CD8-positive, alpha-beta memory T cell (primary cell): ENCODE results near the gene RGPD6. TPM values are rescaled to one million over a fixed set of nuclear protein-coding genes. Genes with fewer than 3 reads are reported as not detected.
"Not testable (repeated sequence)": the region's sequence is repeated elsewhere in the genome, so short reads cannot be mapped to it uniquely, and the experiment has no call there.

Experiments used
- CTCF ChIA-PET: fragments of 350-600 bp; sonication (Branson Sonifier 250); formaldehyde crosslinking; loops from one replicate; lab custom pipeline; 2021; ENCODE audit warnings: antibody characterized with exemption; lab: Charles Lee
- POLR2A ChIA-PET: fragments of 350-600 bp; sonication (Branson Sonifier 250); formaldehyde crosslinking; loops from one replicate; lab custom pipeline; 2021; ENCODE audit warnings: antibody characterized with exemption; lab: Charles Lee
- DNase-seq, 5 donors: peaks; one replicate each; pipeline versions ENCODE4 v3.0.0 to v3.0.0-alpha.2; 2020 to 2022; ENCODE audit warnings: mixed read lengths in 1 of 5
- H3K27ac ChIP-seq: one replicate; pipeline ENCODE4 v1.7.0; 2013; ENCODE audit warnings: low read depth, mild to moderate bottlenecking, low read length, moderate library complexity
- H3K27me3 ChIP-seq: 2 replicates; pipeline ENCODE4 v1.7.0; 2013; ENCODE audit warnings: low read length, mild to moderate bottlenecking; ENCODE audit not compliant: insufficient read depth, poor library complexity, severe bottlenecking
- H3K36me3 ChIP-seq: 2 replicates; pipeline ENCODE4 v1.7.0; 2013; ENCODE audit warnings: mild to moderate bottlenecking, low read length, moderate library complexity; ENCODE audit not compliant: insufficient read depth
- H3K4me1 ChIP-seq: 2 replicates; pipeline ENCODE4 v1.7.0; 2013; ENCODE audit warnings: mild to moderate bottlenecking, low read length, moderate library complexity; ENCODE audit not compliant: insufficient read depth
- H3K4me3 ChIP-seq: 2 replicates; pipeline ENCODE4 v1.7.0; 2013; ENCODE audit warnings: mild to moderate bottlenecking, low read length
- H3K9me3 ChIP-seq: 2 replicates; pipeline ENCODE4 v1.7.0; 2013; ENCODE audit warnings: mild to moderate bottlenecking, low read length
- H3K27ac Mint-ChIP-seq, 8 donors: one replicate each; pipeline ENCODE4 v1.8.0; 2020 to 2021; ENCODE audit warnings: mixed read lengths in 8 of 8, mild to moderate bottlenecking in 6 of 8, inconsistent platforms in 3 of 8, moderate library complexity in 3 of 8
- H3K27me3 Mint-ChIP-seq, 2 donors: one replicate each; pipeline ENCODE4 v1.8.0; 2020 to 2021; ENCODE audit warnings: mixed read lengths in 2 of 2, mild to moderate bottlenecking in 1 of 2, moderate library complexity in 1 of 2
- H3K36me3 Mint-ChIP-seq, 3 donors: one replicate each; pipeline ENCODE4 v1.8.0; 2020 to 2021; ENCODE audit warnings: mixed read lengths in 3 of 3, inconsistent platforms in 1 of 3, mild to moderate bottlenecking in 1 of 3
- H3K4me1 Mint-ChIP-seq, 3 donors: one replicate each; pipeline ENCODE4 v1.8.0; 2020 to 2021; ENCODE audit warnings: mixed read lengths in 3 of 3, inconsistent platforms in 1 of 3, mild to moderate bottlenecking in 1 of 3
- H3K4me3 Mint-ChIP-seq, 7 donors: one replicate each; pipeline ENCODE4 v1.8.0; 2020 to 2021; ENCODE audit warnings: mixed read lengths in 7 of 7, mild to moderate bottlenecking in 6 of 7, moderate library complexity in 4 of 7, inconsistent platforms in 2 of 7
- H3K9me3 Mint-ChIP-seq, 5 donors: one replicate each; pipeline ENCODE4 v1.8.0; 2020 to 2022; ENCODE audit warnings: mixed read lengths in 5 of 5, mild to moderate bottlenecking in 3 of 5, moderate library complexity in 2 of 5, inconsistent platforms in 1 of 5
- polyA plus RNA-seq: library from polyadenylated mRNA; unstranded; fragments of 300-500 nt; fragmentation: Illumina TruSeq; gene quantifications from one replicate; pipeline ENCODE4 v1.2.3, GENCODE V29; 2021
- total RNA-seq, 2 experiments: library from RNA; stranded (reverse); gene quantifications; one replicate each; pipeline ENCODE4 v1.2.3, GENCODE V29; 2021

RGPD6 gene
- total and polyA plus RNA-seq, 3 experiments from 2014 or later = 2.8 to 17.4 (median 9.7) TPM

DNA sequence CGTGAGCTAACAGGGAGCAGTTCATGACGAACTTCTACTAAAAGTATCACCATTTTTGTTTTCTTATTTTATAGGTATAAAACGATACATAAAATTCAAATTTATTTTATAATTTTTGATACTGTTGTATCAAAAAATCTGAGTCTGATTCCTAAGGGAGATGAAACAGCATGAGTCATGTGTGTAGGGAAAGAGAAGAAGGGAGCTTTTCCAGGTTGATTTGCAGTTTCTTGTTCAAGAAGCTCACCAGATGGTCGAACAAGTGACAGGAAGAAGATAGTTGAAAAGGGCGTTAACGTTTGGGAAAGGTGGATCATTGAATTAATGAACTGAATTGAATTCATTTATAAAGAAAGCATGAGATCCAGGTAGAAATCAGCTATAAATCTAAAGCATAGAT is 81.0 kb downstream of the RGPD6 start:
- H3K27ac ChIP-seq, POLR2A ChIA-PET, H3K4me3 ChIP-seq, H3K4me1 Mint-ChIP-seq, H3K9me3 Mint-ChIP-seq, H3K27ac Mint-ChIP-seq, H3K27me3 Mint-ChIP-seq, H3K36me3 ChIP-seq, H3K4me1 ChIP-seq, H3K27me3 ChIP-seq, DNase-seq, H3K36me3 Mint-ChIP-seq, H3K9me3 ChIP-seq, H3K4me3 Mint-ChIP-seq, CTCF ChIA-PET: not testable (repeated sequence)

GRCh38 chr2:110494488-110494887 is 82.5 kb downstream of the RGPD6 start:
- H3K4me3 ChIP-seq, CTCF ChIA-PET, H3K4me1 ChIP-seq, POLR2A ChIA-PET, H3K9me3 Mint-ChIP-seq, H3K27me3 ChIP-seq, DNase-seq, H3K9me3 ChIP-seq, H3K36me3 Mint-ChIP-seq, H3K4me1 Mint-ChIP-seq, H3K4me3 Mint-ChIP-seq, H3K27ac Mint-ChIP-seq, H3K36me3 ChIP-seq, H3K27ac ChIP-seq, H3K27me3 Mint-ChIP-seq: not testable (repeated sequence)

GRCh38 chr2:110488991-110489390 is 88.0 kb downstream of the RGPD6 start:
- H3K4me3 Mint-ChIP-seq, CTCF ChIA-PET, H3K27me3 Mint-ChIP-seq, H3K27ac Mint-ChIP-seq, POLR2A ChIA-PET, H3K4me3 ChIP-seq, H3K4me1 Mint-ChIP-seq, DNase-seq, H3K4me1 ChIP-seq, H3K36me3 Mint-ChIP-seq, H3K27ac ChIP-seq, H3K27me3 ChIP-seq, H3K36me3 ChIP-seq, H3K9me3 Mint-ChIP-seq, H3K9me3 ChIP-seq: not testable (repeated sequence)

DNA sequence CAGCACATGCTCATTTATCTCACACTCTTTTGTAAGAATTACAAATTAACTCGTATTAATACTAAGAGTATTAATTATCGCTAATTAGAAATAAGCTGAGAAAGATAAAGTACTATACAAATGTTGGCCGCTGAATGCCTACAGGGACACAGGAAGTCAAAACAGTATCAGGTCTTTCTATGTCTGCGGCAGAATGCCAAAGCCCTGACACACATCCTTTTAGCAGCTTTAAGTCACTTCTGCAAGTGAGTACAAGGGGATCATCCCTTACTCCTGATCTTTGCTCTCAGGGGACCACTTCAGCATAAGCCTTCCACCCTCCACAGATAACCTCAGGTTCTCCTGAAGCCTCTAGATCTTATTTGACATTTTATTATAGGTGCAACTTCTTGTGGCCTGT is 94.3 kb downstream of the RGPD6 start:
- H3K27me3 Mint-ChIP-seq, H3K9me3 Mint-ChIP-seq, H3K27ac Mint-ChIP-seq, H3K9me3 ChIP-seq, H3K4me3 ChIP-seq, H3K36me3 Mint-ChIP-seq, H3K27me3 ChIP-seq, H3K4me3 Mint-ChIP-seq, POLR2A ChIA-PET, H3K27ac ChIP-seq, DNase-seq, H3K4me1 Mint-ChIP-seq, H3K4me1 ChIP-seq, CTCF ChIA-PET, H3K36me3 ChIP-seq: not testable (repeated sequence)

GRCh38 chr2:110481200-110481599 is 95.8 kb downstream of the RGPD6 start:
- H3K27ac ChIP-seq, H3K27me3 ChIP-seq, H3K36me3 ChIP-seq, H3K9me3 Mint-ChIP-seq, POLR2A ChIA-PET, CTCF ChIA-PET, H3K9me3 ChIP-seq, H3K4me1 Mint-ChIP-seq, H3K27me3 Mint-ChIP-seq, H3K4me3 ChIP-seq, H3K4me1 ChIP-seq, DNase-seq, H3K27ac Mint-ChIP-seq, H3K4me3 Mint-ChIP-seq, H3K36me3 Mint-ChIP-seq: not testable (repeated sequence)

GRCh38 chr2:110480084-110480483 is 96.9 kb downstream of the RGPD6 start:
- H3K27ac ChIP-seq, H3K36me3 ChIP-seq, H3K36me3 Mint-ChIP-seq, H3K4me3 ChIP-seq, H3K4me3 Mint-ChIP-seq, H3K4me1 ChIP-seq, H3K4me1 Mint-ChIP-seq, H3K9me3 ChIP-seq, H3K27me3 Mint-ChIP-seq, CTCF ChIA-PET, H3K9me3 Mint-ChIP-seq, DNase-seq, H3K27me3 ChIP-seq, POLR2A ChIA-PET, H3K27ac Mint-ChIP-seq: not testable (repeated sequence)

GRCh38 chr2:110477370-110477769 is 99.7 kb downstream of the RGPD6 start:
- H3K4me1 Mint-ChIP-seq, H3K4me3 ChIP-seq, H3K4me1 ChIP-seq, H3K4me3 Mint-ChIP-seq, H3K27ac ChIP-seq, CTCF ChIA-PET, POLR2A ChIA-PET, H3K9me3 Mint-ChIP-seq, H3K27me3 ChIP-seq, H3K27me3 Mint-ChIP-seq, H3K27ac Mint-ChIP-seq, H3K36me3 Mint-ChIP-seq, H3K9me3 ChIP-seq, DNase-seq, H3K36me3 ChIP-seq: not testable (repeated sequence)

- DNase-seq, H3K27ac ChIP-seq, H3K27me3 Mint-ChIP-seq, H3K4me3 Mint-ChIP-seq, H3K4me1 ChIP-seq, CTCF ChIA-PET, H3K9me3 ChIP-seq, H3K4me1 Mint-ChIP-seq, H3K27me3 ChIP-seq, POLR2A ChIA-PET, H3K4me3 ChIP-seq, H3K36me3 Mint-ChIP-seq, H3K27ac Mint-ChIP-seq, H3K36me3 ChIP-seq, H3K9me3 Mint-ChIP-seq: not testable (repeated sequence)
Measured at GRCh38 chr2:110476952-110477351, 100.1 kb downstream of the RGPD6 start.

DNA sequence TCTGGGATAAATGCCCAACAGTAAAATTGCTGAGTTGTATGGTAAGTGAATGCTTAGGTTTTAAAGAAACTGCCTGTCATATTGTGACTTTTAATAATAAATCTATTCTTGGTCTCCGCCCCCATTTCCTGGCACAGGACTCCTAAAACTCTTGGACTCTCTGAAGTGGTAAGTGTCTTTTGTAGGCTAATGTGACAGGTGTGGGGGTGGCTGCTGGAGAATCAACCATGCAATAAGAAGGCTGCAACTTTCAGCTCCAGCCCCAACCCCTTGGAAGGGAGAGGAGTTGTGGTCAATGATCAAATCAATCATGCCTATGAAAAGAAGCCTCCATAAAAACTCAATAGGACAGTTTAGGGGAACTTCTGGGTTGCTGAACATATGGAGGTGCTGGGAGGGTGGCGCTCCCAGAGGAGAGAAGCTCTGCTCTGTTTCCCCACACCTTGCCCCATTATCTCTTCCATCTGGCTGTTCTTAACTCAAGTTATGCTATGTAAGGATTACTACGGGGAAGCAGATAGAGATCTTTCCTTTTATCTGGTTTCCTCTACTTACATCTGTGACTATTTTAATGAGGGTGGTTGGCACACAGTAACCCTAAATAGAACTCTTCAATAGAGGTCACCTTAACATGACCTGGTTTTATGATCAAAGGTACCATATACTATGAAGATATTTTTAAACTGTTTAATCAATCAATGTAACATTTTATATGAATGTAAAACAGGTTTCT is 101.2 kb downstream of the RGPD6 start:
- H3K9me3 Mint-ChIP-seq, H3K4me1 ChIP-seq, CTCF ChIA-PET, DNase-seq, H3K27me3 ChIP-seq, POLR2A ChIA-PET, H3K4me1 Mint-ChIP-seq, H3K9me3 ChIP-seq, H3K27ac ChIP-seq, H3K4me3 Mint-ChIP-seq, H3K36me3 ChIP-seq, H3K4me3 ChIP-seq, H3K27ac Mint-ChIP-seq, H3K36me3 Mint-ChIP-seq, H3K27me3 Mint-ChIP-seq: not testable (repeated sequence)
